CD4-positive, alpha-beta T cell treated with Interleukin-2 at 100 ng/mL for 4 hours (primary cell): Measurements from ENCODE around the gene ZNF800.
"Not testable (repeated sequence)": the region's sequence is repeated elsewhere in the genome, so short reads cannot be mapped to it uniquely, and the experiment has no call there.

Source experiments
- DNase-seq: peaks from one replicate; pipeline ENCODE4 v3.0.0-alpha.2; 2020; ENCODE audit warnings: low spot score

ZNF800 gene

GRCh38 chr7:127392566-127393367 lies at the start of gene ZNF800:
TSS of gene ZNF800 (minus strand) at chr7:127392708. CDS start at chr7:127391557, 1,151 bp downstream.
- peak; percentile 89 for DNase-seq

- no peak for DNase-seq
These were observed 47.7 kb upstream of the ZNF800 start for GRCh38 chr7:127440206-127440605.

GRCh38 chr7:127438836-127439235 lies 46.3 kb upstream of the ZNF800 start:
- DNase-seq: no peak

- DNase-seq: no peak
These were observed 45.3 kb upstream of the ZNF800 start for GRCh38 chr7:127437837-127438236.

- DNase-seq: no peak
These were observed 44.7 kb upstream of the ZNF800 start for GRCh38 chr7:127437241-127437640.

- not testable (repeated sequence) for DNase-seq
These were observed 36.8 kb upstream of the ZNF800 start for GRCh38 chr7:127429281-127429680.

- no peak for DNase-seq
These were observed 26.7 kb upstream of the ZNF800 start for GRCh38 chr7:127419196-127419595.

GRCh38 chr7:127418459-127418858 lies 26.0 kb upstream of the ZNF800 start:
- DNase-seq: no peak

GRCh38 chr7:127417346-127417745 lies 24.8 kb upstream of the ZNF800 start:
- DNase-seq: no peak

- no peak for DNase-seq
These were observed 22.7 kb upstream of the ZNF800 start for GRCh38 chr7:127415060-127415742.

GRCh38 chr7:127413962-127414361 lies 21.5 kb upstream of the ZNF800 start:
- DNase-seq: peak; percentile 38

GRCh38 chr7:127413326-127413725 lies 20.8 kb upstream of the ZNF800 start:
- DNase-seq: no peak

GRCh38 chr7:127411176-127411575 lies 18.7 kb upstream of the ZNF800 start:
- no peak for DNase-seq

- no peak for DNase-seq
These were observed 17.1 kb upstream of the ZNF800 start for GRCh38 chr7:127409629-127410028.

GRCh38 chr7:127404286-127405072 lies 12.0 kb upstream of the ZNF800 start:
- no peak for DNase-seq

- no peak for DNase-seq
These were observed 3.7 kb upstream of the ZNF800 start for GRCh38 chr7:127396184-127396583.

GRCh38 chr7:127395104-127395503 lies 2.6 kb upstream of the ZNF800 start:
- not testable (repeated sequence) for DNase-seq

GRCh38 chr7:127393368-127394058 lies 1.0 kb upstream of the ZNF800 start:
- DNase-seq: no peak

GRCh38 chr7:127392182-127392565 lies 334 bp downstream of the ZNF800 start:
- DNase-seq: peak; percentile 62

- DNase-seq: peak; percentile 45
These were observed 822 bp downstream of the ZNF800 start for GRCh38 chr7:127391591-127392181.

- DNase-seq: no peak
These were observed 1.5 kb downstream of the ZNF800 start for GRCh38 chr7:127390817-127391590.
